Activated CD8-positive, alpha-beta memory T cell treated with anti-CD3 and anti-CD28 coated beads for 48 hours (primary cell): ENCODE data around the gene HESX1.
A peak's percentile ranks its signal among the peaks of the same experiment; 100 is the strongest.

Source experiments
- DNase-seq, 3 experiments: peaks; one replicate each; pipeline ENCODE4 v3.0.0-alpha.2; 2020; ENCODE audit warnings: low read depth in 2 of 3, low spot score in 2 of 3

The HESX1 gene

DNA sequence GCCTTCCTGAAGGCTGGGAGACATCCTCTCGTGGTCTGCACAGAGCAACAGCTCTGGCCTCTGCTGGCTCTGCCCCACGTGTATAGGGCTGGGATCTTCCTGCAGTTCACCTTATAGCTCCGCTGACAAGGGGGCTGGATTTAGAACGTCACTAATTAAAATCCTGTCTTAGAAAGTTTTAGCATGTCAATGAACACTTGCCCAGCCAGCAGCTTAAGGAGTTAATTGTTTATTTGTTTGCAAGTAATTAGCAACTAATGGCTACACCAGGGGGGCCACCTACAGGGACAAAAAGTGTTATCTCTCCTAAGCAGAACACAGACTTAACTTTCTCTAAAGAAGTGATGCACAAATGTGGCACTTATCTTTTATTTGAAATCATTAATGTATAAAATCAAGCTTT, at the start of gene HESX1:
Gene HESX1, minus strand, starts transcription at position 84 of the 403 bp plus-strand sequence. Its CDS starts 60 bp downstream, at position 24.
- DNase-seq = no peak

DNA sequence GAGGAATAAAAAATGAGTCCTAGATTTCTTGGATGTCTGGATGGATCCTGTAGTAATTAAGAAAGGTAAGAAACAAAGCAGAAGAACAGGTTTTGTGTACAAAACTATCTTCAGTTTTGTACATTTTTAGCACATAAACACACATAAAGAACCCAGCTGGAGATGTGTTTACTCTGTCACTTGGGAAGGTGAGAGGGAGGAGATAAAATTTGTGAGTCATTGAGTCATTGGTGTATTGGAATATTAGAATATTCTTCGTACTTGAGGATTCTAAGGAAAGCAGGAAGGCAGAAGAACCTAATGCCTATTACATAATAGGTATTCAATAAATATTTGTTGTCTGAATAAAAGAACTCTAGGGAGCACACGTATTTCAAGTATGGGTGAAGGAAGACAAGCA, 45.2 kb upstream of the HESX1 start:
- no peak for DNase-seq

DNA sequence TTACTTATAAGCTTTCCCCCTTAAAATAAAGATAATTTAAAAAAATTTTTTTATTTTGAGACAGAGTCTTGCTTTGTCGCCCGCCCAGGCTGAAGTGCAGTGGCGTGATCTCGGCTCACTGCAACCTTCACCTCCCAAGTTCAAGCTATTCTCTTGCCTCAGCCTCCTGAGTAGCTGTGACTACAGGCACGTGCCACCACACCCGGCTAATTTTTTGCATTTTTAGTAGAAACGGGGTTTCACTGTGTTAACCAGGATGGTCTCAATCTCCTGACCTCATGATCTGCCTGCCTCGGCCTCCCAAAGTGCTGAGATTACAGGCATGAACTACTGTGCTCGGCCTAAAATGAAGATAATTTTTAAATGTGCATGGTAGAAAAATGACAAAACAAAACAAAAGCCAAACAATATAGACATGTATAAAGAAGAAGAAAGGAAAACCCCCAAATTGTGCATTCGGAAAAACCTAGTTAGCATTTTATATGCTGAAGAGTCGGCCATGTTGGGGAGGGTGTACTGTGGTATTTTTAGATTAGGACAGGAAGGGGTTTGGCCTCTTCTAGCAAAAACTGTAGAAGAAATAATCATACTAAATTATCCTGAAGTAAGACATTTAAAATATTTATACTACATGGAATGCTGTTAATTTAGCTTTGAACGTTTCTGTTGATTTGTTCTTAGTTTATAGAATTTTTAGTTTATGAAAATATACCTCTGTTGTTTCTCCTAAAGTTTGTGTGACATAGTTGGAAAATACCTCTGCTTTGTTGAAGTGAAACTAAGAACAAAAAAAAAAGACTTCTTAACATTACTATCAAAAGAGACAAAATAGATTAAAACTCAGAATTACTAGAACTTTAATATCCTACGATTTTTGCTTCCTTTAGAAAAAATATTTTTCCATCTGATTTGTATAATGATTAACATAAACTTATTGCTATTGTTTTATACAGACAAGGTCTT, 35.1 kb upstream of the HESX1 start:
- DNase-seq = no peak

DNA sequence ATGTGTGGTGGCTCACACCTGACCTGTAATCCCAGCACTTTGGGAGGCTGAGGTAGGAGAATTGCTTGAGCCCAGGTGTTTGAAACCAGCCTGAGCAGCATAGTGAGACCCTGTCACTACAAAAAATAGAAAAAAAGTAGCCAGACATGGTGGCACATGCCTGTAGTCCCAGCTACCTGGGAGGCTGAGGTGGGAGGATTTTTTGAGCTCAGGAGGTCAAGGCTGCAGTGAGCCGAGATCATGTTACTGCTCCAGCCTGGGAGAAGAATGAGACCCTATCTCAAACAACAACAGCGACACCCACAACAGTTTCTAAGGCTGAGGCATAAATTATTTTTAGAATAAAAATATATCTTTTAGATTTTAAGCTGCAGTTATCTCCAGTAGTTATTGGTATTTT, 34.0 kb upstream of the HESX1 start:
- DNase-seq = no peak

DNA sequence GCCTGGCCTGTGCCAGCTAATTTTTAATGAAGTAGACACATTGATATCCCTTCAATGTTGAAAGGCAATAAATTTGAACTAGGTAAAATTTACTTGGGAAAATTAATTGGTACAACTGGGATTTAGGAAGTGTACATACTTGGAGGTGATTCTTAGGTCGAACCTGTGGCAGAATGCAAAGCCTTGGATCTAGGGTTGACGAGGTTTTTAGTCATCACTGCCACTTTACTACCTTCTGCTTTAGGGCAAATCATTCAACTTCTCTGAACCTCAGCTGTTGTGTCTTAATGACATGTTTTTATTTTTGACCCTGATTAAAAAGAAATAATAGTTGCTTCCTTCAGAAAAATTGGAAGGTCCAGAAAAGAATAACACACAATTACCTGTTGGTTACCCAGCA, 30.2 kb upstream of the HESX1 start:
- DNase-seq = no peak

DNA sequence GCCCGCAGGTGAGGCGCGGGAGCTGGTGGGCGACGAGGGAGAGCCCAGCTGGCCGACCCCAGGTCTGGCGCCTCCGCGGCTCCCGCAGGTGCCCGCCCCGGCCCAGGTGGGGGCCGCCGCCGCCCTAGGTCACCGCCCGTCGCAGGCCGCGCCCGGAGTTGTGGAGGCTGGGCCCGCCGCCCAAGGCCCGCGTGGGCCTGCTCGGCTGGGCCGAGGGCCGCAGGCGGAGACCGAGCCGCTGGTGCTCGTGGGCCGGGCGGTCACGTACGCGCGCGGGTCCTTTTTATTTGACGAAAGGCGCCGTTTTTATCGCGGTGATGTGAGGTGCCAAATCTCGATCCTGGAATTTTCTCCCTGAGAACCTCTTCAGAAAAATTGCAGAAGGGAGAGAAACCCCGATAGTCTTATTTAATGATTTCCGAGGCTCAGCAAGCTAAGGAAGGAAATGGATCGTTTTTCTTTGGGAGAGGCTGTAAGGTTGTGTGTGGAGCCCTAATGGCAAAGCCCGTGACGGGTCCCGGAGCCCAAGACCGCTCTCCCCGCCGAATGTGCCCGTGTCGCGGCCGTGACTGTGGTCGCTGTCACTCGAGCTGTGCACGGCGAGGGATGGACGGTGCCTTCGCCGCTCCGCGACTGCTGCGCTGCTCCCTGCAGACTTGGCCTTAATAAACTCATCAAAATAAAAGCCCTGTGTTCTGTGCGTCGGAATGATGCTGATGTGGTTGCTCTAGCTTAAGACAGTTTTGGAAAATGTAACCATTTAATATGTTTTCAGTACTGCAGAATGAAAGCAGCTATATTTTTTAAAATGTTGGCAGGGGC, 28.4 kb upstream of the HESX1 start:
- peak; percentile 2 to 10 (median 6) for DNase-seq

DNA sequence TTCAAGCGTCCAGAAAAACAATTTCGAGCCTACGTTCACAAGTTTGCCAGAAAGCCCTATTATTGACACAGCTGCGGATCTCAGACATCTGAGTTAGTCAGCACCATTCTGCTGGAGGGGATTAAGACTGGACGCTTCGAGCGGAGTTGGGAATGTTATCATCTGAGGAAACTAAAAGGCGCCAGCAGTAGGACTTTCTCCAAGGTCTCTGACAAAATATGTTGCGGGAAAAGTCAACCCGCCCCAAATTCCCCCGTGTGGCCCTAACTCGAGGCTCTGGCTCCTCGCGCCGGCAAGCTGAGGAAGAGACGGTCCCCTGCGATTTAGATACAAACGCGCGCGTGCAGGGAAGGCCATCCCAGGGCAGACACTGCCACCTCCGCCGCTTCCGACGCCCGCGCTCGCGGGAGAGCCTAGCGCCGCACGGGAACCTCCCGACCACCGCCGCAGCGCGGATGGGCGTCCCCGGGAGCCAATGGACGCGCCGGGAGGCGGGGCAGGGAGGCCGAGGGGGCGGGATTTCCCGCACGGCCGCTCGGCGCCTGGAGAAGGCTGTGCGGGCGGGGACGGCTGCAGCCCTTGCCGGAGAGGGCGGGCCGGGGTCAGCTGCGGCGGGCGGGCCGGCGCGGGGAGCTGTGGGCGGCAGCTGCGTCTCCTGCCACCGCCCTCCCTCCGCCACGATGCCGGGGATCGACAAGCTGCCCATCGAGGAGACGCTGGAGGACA, 27.6 kb upstream of the HESX1 start, which contains the start of gene APPL1:
Gene APPL1, plus strand, starts transcription at position 526 of the 726 bp plus-strand sequence. Its CDS starts 155 bp downstream, at position 681.
- peak; percentile 75 to 90 (median 79) for DNase-seq

DNA sequence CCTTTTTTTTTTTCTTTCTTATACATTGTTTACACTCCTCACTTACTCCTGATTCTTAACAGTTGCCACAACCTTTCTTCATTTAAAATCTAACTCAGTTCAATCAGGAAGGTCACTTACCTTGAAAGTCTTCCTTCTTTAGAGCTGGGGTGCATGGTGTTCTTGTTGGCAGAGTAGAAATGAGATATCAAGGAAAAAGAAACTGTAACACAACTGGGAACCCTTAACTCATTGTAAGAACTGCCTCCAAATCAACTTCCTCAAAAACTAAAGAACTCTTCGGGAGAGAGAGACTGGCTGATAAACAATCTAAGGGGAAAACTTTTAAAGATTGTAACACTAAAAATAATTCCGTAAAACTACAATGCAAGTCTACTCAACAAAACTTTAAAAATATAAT, 26.4 kb upstream of the HESX1 start:
- DNase-seq = no peak

DNA sequence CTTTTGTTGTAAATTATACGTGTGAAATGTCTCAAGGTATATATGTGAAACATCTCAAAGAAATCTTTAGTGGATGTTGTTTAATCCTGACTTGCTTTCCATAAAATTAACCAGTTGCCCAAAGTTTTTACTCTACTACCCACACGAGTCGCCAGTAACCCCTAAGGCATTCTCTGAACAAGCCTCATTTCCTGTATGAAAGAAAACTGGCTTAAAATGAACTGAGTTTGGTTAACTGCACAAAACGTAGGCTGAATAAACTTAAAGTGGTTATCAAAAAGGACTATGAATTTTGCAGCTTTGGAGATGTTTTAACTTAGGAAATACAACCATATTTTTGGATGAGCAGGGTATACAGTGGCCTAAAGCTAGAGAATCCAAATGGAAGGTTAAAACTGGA, 25.1 kb upstream of the HESX1 start:
- no peak for DNase-seq

DNA sequence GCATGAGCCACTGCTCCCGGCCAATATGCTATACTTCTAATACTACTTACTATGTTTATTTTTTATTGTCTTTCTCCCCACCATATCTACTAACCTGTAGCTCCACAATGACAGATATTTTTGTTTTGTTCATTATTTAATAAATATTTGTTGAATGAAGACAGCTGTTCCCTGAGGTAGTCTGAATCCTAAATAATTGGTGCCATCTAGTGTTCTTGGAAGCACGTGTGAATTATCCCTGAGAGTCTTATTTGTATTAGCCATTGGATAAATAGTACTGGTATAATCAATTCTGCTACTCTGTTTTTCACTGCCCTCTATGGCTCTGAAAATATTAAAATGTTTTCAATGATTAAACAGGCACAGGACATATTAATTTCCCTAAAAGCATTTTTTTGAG, 22.1 kb upstream of the HESX1 start:
- DNase-seq = no peak

DNA sequence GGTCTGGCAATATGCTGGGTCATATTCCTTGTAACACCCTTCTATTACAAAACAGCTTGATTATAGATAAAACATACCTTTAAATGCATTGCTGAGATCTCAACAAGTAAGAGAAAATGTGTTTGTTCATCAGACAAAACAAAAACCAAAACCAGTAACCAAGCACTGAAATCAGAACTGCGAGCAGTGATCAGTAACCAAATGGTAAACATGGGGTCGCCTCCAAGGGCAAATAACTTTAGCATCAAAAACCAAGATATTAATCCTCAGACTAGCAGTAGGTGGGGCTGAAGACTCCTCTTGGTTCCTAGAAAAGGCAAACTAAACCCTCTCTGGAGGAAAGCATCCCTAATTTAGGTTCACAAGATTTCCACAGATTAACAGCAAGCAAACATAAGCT, 6.6 kb upstream of the HESX1 start:
- no peak for DNase-seq

DNA sequence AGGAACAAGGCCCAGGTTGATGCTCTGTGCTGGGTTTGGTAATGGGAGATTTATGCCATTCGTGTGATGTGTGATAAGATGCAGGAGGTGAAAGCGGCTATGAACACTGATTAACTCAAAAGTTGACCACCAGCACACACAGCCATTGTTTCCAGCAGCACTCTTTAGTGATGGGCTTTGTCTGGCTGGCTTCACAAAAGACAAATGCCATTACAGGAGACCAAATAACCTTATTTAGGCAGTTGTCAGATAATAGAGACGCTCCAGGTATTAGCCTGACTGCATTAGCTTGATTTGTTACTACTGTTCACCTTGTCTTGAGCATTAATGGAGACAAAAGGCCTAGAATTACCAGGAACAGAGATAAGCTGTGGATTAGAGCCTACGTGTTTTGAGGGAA, 5.1 kb downstream of the HESX1 start:
- no peak for DNase-seq

DNA sequence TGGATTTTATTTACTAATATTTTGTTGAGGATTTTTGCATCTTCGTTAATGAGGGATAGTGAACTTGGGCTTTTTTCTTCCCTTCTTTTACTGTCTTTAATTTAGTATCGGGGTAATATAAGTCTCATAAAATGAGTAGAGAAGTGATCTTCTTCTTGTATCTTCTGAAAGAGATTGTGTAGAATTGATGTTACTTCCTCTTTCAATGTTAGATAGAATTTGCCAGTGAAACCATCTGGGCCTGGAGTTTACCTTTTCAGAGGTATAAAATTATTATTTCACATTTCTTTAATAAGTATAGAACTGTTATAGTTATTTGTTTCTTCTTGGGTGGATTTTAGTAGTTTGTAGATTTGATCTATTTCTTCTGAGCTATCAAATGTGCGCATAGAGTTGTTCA, 7.8 kb downstream of the HESX1 start:
- no peak for DNase-seq

DNA sequence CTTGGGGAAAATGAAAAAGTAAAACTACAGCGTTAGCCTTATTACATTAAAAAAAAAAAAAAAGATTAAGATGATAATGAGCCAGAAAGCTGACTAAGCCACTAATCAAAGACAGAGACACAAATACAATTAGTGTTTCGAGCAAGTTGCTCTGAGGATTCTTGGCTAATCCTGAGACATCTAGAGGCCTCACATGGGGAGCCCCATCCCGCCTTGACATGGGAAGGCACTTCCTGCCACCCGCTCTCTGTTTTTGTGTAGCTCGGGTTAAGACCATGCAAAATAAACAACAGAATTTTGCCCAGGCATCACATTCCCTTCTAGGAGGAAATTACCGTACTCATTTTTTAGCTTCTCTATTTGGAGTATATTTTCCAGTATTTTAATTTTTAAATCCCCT, 15.3 kb downstream of the HESX1 start:
- no peak for DNase-seq

DNA sequence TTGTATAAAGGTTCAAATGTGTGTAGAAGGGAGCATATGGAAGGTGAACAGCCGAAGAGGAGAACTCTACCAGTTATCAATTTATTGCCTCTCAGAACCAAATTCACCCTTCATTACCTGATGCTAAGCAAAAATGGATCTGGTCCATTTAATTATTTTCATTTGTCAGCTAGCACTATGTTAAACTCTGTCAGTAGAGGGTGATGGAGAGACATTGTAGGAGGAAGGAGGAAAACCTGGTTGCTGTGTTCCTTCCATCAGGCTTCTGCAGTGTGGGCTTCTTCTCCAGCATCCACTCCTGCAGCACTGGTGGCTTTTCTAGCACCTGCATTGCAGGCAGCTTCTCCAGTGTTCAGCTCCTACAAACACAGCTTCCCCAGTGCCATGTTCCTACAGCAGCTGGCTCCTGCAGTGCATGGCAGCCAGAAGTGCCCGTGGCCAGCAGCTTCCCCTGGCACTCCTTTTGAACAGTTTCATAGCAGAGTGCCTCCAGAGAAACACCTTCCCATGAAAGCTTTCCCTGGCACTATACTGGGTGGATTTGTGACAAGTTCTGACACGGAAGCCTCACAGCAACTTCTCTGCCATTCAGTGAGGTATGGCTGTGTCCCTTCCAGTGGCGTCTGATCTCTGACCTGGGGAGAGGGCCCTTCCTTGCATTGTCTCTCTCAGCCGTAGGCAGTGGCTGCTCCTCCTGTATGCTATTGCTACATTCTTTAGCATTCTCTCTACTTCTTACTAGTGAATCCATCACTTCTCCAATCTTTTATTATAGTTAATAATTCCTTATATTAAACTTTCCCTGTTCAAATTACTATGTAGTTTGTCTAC, 20.0 kb downstream of the HESX1 start:
- no peak for DNase-seq

DNA sequence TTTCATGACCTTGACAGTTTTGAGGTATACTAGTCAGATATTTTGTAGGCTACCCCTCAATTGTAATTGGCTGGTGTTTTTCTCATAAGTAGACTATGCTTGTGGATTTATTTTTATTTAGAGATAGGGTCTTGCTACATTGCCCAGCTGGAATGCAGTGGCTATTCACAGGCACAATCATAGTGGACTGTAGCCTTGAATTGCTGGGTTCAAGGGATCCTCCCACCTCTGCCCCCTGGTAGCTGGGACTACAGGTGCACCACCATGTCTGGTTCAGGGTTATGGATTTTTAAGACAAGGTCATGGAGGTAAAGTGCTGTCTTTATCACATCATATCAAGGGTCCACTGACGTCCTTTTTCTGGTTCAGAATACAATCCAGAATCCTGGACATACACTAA, 23.7 kb downstream of the HESX1 start:
- no peak for DNase-seq

DNA sequence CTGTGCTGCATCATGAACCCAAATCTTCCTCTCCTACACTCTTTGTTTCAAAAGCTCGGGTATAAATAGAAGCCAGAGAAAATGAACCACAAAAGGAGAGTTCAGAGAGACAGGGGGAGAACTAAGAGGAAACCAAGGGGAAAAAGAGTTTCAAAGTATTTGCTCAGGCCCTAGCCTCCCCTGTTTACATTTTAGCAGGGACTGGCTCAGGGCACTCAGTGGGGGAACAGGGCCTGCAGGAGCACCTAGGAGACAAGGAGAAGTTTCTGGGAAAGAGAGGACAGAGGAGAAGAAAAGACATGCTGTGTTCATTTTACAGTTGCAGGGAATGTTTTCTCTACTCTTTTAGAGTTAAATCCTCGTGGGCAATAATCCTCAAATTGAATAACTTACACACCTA, 26.1 kb downstream of the HESX1 start:
- no peak for DNase-seq

DNA sequence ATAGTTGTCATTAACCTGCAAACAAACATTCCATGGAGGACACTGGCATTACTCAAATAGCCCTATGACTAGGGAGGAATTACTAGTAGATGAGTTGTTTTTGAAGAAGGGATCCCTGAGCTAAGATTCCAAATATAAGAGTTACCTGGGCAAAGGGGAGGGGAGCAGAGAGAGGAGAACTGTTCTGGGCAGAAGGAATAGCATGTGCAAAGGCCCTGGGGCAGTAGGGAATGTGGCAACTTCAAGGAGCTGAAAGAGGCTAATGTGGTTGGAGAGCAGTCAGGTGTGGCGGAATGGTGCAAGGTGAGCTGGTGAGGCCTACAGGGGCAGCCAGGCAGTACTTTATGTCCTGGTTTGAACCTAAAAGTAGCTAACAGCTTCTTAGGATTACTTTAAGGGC, 28.8 kb downstream of the HESX1 start:
- no peak for DNase-seq

DNA sequence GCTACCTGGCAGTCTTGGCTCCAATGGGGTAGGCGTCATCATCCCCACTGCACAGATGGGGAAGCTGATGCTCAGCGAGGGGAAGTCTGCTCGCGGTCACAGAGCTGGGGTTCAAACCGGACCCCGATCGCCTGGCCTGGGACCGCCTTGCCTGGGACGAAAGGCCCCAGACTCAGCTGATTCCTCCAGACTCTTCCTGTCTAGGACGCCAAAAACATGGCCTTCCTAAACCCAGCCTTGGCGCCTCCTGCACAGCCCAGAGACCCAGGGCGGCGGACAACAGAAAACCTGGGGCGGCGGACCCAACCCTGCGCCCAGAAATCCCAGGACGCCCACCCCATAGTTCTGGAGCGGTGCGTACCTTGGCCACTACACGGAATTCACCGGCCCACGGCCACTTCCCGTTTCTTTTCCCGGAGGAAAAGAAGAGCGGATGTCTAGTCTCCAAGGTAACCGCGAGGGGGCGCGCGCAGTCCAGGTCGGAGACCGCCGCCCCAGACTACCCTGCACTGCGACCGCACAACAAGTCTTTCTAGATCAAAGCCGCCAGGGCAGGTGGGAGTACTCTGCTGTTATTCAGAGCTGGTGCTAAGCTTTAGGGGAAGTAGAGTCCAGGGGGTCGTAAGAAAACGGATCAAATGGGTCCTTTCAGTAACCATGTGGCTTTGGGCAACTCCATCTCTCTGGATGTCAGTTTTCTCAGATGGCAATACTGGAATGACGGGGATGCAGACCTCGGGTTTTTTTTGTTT, 29.7 kb downstream of the HESX1 start:
- DNase-seq = peak; percentile 16 to 67 (median 35)

DNA sequence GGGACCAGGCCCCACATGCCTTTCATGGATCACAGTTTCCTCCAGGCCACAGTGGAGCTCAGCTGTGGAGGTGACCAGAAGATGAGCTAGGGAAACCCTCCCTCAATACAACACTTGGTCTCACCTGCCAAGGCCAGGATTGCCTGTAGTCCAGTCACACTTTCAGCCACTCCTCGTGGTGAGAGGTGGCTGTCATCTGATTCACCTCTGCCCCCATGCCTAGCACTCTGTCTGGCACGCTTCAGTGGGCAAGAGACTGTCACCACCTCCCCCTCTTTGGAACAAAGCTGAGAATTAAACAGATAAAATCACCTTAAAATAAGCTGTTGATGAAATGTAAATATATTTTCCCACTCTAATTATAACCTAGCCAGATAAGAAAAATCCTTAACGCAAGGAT, 30.7 kb downstream of the HESX1 start:
- DNase-seq = no peak
